Liver (tissue), 3 donors: ENCODE data around the gene KSR1.

Experiments
- GABPA ChIP-seq, 2 donors: IDR thresholded peaks in 1 of 2; conservative IDR thresholded peaks in 1 of 2; 2 replicates each; pipeline ENCODE4 v1.6.1; 2016; ENCODE audit warnings: antibody characterized with exemption in 2 of 2, mild to moderate bottlenecking in 1 of 2, moderate library complexity in 1 of 2
- RAD21 ChIP-seq, 2 donors: IDR thresholded peaks; 2 replicates each; pipeline ENCODE4 v1.6.1; 2016; ENCODE audit warnings: antibody characterized with exemption in 2 of 2, mild to moderate bottlenecking in 2 of 2
- TAF1 ChIP-seq: conservative IDR thresholded peaks from 2 replicates; pipeline ENCODE4 v1.6.1; 2016; ENCODE audit warnings: antibody characterized with exemption, mild to moderate bottlenecking
- TF ChIP-seq, protein P1 (sequence below): fragments of 150-350 bp; IDR thresholded peaks from 2 replicates; pipeline ENCODE4 v1.5.1; 2017; ENCODE audit warnings: improper control_type of control experiment, low read depth, low read length; ENCODE audit not compliant: missing input control
- donor health status: healthy.
- donor health status: healthy.

DNA sequence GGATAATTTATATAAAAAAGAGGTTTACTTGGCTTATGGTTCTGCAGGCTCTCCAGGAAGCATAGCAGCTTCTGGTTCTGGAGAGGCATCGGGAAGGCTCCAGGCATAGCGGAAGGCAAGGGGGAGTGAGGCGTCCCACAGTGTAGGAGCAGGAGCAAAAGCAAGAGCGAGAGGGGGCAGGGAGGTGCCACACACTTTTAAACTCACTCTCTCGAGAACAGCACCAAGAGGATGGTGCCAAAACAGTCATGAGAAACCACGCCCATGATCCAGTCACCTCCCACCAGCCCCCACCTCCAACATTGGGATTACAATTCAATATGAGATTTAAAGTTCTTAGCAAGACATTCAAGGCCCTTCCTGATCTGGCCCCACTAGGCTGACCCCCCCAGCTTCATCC is 124.8 kb downstream of the KSR1 start:
- no peak for TF ChIP-seq GABPA (IDR thresholded peaks at IDR 0.05 in 1 of 2, conservative IDR thresholded peaks at IDR 0.05 in 1 of 2)
- TF ChIP-seq, protein P1, sequence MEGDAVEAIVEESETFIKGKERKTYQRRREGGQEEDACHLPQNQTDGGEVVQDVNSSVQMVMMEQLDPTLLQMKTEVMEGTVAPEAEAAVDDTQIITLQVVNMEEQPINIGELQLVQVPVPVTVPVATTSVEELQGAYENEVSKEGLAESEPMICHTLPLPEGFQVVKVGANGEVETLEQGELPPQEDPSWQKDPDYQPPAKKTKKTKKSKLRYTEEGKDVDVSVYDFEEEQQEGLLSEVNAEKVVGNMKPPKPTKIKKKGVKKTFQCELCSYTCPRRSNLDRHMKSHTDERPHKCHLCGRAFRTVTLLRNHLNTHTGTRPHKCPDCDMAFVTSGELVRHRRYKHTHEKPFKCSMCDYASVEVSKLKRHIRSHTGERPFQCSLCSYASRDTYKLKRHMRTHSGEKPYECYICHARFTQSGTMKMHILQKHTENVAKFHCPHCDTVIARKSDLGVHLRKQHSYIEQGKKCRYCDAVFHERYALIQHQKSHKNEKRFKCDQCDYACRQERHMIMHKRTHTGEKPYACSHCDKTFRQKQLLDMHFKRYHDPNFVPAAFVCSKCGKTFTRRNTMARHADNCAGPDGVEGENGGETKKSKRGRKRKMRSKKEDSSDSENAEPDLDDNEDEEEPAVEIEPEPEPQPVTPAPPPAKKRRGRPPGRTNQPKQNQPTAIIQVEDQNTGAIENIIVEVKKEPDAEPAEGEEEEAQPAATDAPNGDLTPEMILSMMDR, result no peak
- no peak for TF ChIP-seq TAF1
- no peak for TF ChIP-seq RAD21 (IDR thresholded peaks at IDR 0.05)
